Measurements from ENCODE around the gene ULK4.

The ULK4 gene

DNA sequence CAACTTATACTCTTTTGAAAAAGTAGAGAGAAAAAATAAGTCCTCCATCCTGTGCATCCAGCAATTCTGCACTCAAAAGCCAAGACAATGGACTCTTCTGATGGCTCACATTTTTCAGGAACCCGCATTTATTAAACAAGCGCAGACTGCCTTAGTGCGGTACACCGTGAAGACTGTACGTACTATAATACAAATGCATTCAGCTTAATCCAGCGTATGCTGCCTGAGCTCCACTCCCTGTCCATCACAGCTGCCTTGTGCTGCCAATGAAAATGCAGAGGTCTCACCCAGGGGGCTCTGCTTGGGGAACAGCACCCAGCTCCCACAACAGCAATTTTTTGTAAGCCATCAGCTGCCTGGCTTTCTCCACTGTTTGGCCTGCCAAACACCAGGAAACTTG lies 350.9 kb downstream of the ULK4 start:
- Histone ChIP-seq H3K27ac (ENCODE audit: low read depth, low read length) (no peak overlapping the region), H3K4me3 (ENCODE audit: low read length) (no peak overlapping the region), H3K9me2 (replicated peaks; ENCODE audit: control insufficient read depth, low read length) (no peaks in the 10 kb centered on the region), H3K36me3 (ENCODE audit: control insufficient read depth, low read length) (no peaks in the 10 kb centered on the region), H3K4me1 (ENCODE audit: control insufficient read depth, low read length) (no peaks in the 10 kb centered on the region), H3K4me2 (ENCODE audit: low read length) (no peak overlapping the region), H3K27me3 (ENCODE audit: control insufficient read depth, low read length) (no peaks in the 10 kb centered on the region), H3K79me2 (ENCODE audit: control insufficient read depth, low read length) (no peaks in the 10 kb centered on the region), H3F3A (ENCODE audit: control insufficient read depth, insufficient read depth) (no peaks in the 10 kb centered on the region), H3K9me3 (ENCODE audit: control insufficient read depth, insufficient read depth, low read length) (no peaks in the 10 kb centered on the region), H4K20me1 (ENCODE audit: control insufficient read depth, insufficient read depth, low read depth, low read length) (no peaks in the 10 kb centered on the region)
- TF ChIP-seq, protein P1, sequence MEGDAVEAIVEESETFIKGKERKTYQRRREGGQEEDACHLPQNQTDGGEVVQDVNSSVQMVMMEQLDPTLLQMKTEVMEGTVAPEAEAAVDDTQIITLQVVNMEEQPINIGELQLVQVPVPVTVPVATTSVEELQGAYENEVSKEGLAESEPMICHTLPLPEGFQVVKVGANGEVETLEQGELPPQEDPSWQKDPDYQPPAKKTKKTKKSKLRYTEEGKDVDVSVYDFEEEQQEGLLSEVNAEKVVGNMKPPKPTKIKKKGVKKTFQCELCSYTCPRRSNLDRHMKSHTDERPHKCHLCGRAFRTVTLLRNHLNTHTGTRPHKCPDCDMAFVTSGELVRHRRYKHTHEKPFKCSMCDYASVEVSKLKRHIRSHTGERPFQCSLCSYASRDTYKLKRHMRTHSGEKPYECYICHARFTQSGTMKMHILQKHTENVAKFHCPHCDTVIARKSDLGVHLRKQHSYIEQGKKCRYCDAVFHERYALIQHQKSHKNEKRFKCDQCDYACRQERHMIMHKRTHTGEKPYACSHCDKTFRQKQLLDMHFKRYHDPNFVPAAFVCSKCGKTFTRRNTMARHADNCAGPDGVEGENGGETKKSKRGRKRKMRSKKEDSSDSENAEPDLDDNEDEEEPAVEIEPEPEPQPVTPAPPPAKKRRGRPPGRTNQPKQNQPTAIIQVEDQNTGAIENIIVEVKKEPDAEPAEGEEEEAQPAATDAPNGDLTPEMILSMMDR (IDR thresholded peaks at IDR 0.05; ENCODE audit: low read depth, low read length, poor library complexity, severe bottlenecking) = no peak
- no peak for TF ChIP-seq EZH2phosphoT487 (IDR thresholded peaks at IDR 0.05; ENCODE audit: borderline replicate concordance, low read length)

DNA sequence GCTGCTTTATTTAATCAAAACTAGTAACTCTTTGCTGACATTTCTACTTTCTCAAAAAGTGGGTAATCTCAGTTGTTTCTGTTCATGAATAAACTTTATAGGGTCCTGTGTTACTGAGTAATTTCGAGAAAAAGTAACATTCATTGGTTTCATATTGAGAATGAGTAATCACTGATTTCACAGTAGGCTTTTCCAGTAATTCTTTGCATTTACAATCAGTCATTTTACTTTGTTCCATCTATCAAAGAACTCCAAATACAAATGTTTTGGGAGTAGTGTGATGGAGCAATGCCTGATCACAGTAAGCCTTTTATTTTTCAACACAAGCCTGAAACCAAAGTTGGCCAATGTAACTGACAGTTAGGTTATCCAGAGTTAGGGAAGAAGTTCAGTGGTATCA lies 353.6 kb downstream of the ULK4 start:
- H3K4me1 ChIP-seq (ENCODE audit: control insufficient read depth, low read length) = no peaks in the 10 kb centered on the region
- no peak overlapping the region for H3K27ac ChIP-seq (ENCODE audit: low read depth, low read length)
- no peaks in the 10 kb centered on the region for H3K79me2 ChIP-seq (ENCODE audit: control insufficient read depth, low read length)
- H3K9me3 ChIP-seq (ENCODE audit: control insufficient read depth, insufficient read depth, low read length) = no peaks in the 10 kb centered on the region
- TF ChIP-seq, protein P1 (IDR thresholded peaks at IDR 0.05; ENCODE audit: low read depth, low read length, poor library complexity, severe bottlenecking) = no peak
- no peak for TF ChIP-seq EZH2phosphoT487 (IDR thresholded peaks at IDR 0.05; ENCODE audit: borderline replicate concordance, low read length)
- H3K27me3 ChIP-seq (ENCODE audit: control insufficient read depth, low read length) = no peaks in the 10 kb centered on the region
- H3F3A ChIP-seq (ENCODE audit: control insufficient read depth, insufficient read depth) = no peaks in the 10 kb centered on the region
- no peaks in the 10 kb centered on the region for H3K9me2 ChIP-seq (replicated peaks; ENCODE audit: control insufficient read depth, low read length)
- no peak overlapping the region for H3K4me3 ChIP-seq (ENCODE audit: low read length)
- no peaks in the 10 kb centered on the region for H4K20me1 ChIP-seq (ENCODE audit: control insufficient read depth, insufficient read depth, low read depth, low read length)
- no peak overlapping the region for H3K4me2 ChIP-seq (ENCODE audit: low read length)
- H3K36me3 ChIP-seq (ENCODE audit: control insufficient read depth, low read length) = no peaks in the 10 kb centered on the region

DNA sequence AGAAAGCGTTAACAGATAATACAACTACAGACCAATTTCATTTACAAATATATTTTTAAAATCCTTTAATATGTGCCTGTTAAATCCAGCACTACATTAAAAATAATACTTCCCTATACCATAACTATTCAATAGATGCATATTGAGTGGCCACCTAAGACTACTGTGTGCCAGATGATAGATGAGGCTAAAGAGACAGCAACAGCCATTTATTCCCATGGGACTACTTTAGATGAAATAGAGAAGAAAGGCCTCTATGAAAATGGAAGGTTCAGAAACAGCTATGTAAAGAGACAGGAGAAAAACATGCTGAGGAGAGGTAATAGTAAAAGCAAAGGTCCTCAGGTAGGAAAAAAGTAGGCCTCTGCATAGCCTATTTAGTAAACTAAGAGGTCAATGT lies 358.1 kb downstream of the ULK4 start:
- Histone ChIP-seq H3K27ac (ENCODE audit: low read depth, low read length) (no peak overlapping the region), H3K27me3 (ENCODE audit: control insufficient read depth, low read length) (no peaks in the 10 kb centered on the region), H3K9me3 (ENCODE audit: control insufficient read depth, insufficient read depth, low read length) (no peaks in the 10 kb centered on the region), H4K20me1 (ENCODE audit: control insufficient read depth, insufficient read depth, low read depth, low read length) (no peaks in the 10 kb centered on the region), H3K9me2 (replicated peaks; ENCODE audit: control insufficient read depth, low read length) (no peaks in the 10 kb centered on the region), H3K36me3 (ENCODE audit: control insufficient read depth, low read length) (no peaks in the 10 kb centered on the region), H3K4me2 (ENCODE audit: low read length) (no peak overlapping the region), H3K4me3 (ENCODE audit: low read length) (no peak overlapping the region), H3F3A (ENCODE audit: control insufficient read depth, insufficient read depth) (no peaks in the 10 kb centered on the region), H3K4me1 (ENCODE audit: control insufficient read depth, low read length) (no peaks in the 10 kb centered on the region), H3K79me2 (ENCODE audit: control insufficient read depth, low read length) (no peaks in the 10 kb centered on the region)
- TF ChIP-seq, protein P1 (IDR thresholded peaks at IDR 0.05; ENCODE audit: low read depth, low read length, poor library complexity, severe bottlenecking) = no peak
- TF ChIP-seq EZH2phosphoT487 (IDR thresholded peaks at IDR 0.05; ENCODE audit: borderline replicate concordance, low read length) = no peak

DNA sequence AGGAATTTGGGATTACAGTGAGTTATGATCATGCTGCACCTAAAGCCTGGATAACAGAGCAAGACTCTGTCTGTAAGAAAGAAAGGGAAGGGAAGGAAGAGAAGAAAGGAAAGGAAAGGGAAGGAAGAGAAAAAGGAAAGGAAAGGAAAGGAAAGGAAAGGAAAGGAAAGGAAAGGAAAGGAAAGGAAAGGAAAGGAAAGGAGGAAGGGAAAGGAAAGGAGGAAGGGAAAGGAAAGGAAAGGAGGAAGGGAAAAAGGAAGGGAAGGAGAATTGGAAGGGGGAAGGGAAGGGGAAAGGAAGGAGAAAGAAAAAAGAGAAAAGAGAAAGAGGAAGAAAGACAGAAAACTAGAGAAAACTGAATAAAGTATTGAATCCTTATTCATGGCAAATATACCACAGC lies 359.8 kb downstream of the ULK4 start:
- no peaks in the 10 kb centered on the region for H4K20me1 ChIP-seq (ENCODE audit: control insufficient read depth, insufficient read depth, low read depth, low read length)
- H3K4me1 ChIP-seq (ENCODE audit: control insufficient read depth, low read length) = no peaks in the 10 kb centered on the region
- no peaks in the 10 kb centered on the region for H3K9me2 ChIP-seq (replicated peaks; ENCODE audit: control insufficient read depth, low read length)
- no peaks in the 10 kb centered on the region for H3K79me2 ChIP-seq (ENCODE audit: control insufficient read depth, low read length)
- no peaks in the 10 kb centered on the region for H3K36me3 ChIP-seq (ENCODE audit: control insufficient read depth, low read length)
- no peaks in the 10 kb centered on the region for H3F3A ChIP-seq (ENCODE audit: control insufficient read depth, insufficient read depth)
- TF ChIP-seq, protein P1 (IDR thresholded peaks at IDR 0.05; ENCODE audit: low read depth, low read length, poor library complexity, severe bottlenecking) = no peak
- TF ChIP-seq EZH2phosphoT487 (IDR thresholded peaks at IDR 0.05; ENCODE audit: borderline replicate concordance, low read length) = no peak
- no peaks in the 10 kb centered on the region for H3K27me3 ChIP-seq (ENCODE audit: control insufficient read depth, low read length)
- no peak overlapping the region for H3K4me2 ChIP-seq (ENCODE audit: low read length)
- no peaks in the 10 kb centered on the region for H3K9me3 ChIP-seq (ENCODE audit: control insufficient read depth, insufficient read depth, low read length)
- no peak overlapping the region for H3K4me3 ChIP-seq (ENCODE audit: low read length)
- H3K27ac ChIP-seq (ENCODE audit: low read depth, low read length) = no peak overlapping the region

Measured in DOHH2 (cell line).